GM19468 (cell line): ENCODE data around the gene FRMD5.

Experiments used
- ATAC-seq: cut with Tn5 transposase; IDR thresholded peaks from one replicate; pipeline ENCODE4 v1.9.1; 2021; ENCODE audit warnings: mild to moderate bottlenecking, moderate library complexity, moderate number of reproducible peaks; ENCODE audit not compliant: unreplicated experiment; ENCODE audit errors: extremely low read depth

Gene FRMD5

GRCh38 chr15:44173813-44174212, 21.3 kb downstream of the FRMD5 start:
- no peak for ATAC-seq

DNA sequence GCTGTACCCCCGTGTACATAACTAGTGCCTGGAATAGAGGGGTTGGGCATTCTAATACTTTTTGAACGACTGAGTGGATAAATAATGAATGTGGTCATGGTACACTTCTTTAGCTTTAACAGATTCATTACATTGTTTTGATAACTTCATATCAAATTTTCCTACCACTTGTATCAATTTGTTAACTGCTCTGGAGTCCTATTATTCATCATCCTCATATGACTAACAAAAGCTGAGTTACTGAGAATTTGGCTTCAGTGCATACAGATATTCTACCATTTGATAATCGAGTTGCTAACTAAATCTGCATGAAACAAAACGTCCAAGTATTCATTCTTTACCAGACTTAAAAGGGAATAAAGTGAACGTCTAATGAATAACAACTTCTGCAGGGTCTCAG, 31.7 kb downstream of the FRMD5 start:
- ATAC-seq, result no peak

DNA sequence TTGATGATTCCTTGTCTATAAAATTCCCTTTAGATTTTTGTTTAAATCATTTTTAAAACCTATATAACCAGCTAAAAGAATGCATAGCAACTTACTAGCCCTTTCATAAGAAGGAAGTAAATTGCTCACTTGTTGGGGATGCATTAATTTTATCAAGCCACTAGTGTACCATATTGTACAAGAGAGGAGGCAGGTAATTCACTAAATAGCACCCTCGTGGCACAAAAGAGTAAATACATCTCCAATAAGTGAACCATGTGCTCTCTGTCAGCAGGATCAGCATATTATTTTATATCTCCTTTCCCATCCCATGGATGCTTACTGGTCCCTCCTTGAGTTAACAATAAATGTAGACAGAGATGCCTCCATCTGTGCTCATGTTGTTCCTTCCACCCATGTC, 34.3 kb downstream of the FRMD5 start:
- no peak for ATAC-seq

GRCh38 chr15:44159492-44159891, 35.6 kb downstream of the FRMD5 start:
- no peak for ATAC-seq

DNA sequence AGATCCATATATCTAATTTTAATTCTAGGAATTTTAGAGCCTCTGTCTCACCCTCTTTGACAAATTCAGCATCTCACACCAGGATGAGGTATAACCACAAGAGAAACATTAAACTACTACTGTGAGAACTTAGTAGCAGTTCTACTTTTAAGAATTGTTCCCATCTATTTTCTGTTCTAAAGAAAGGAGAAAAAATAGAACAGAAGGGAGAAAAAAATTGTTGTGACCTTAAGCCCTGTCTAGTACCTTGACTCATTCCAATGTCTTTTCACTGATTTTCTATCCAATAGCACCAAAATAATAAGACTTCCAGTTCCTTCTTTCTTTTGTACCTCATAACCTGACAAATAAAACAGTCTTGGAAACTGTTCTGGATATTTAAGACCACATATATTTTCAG, 37.0 kb downstream of the FRMD5 start:
- ATAC-seq, result no peak

DNA sequence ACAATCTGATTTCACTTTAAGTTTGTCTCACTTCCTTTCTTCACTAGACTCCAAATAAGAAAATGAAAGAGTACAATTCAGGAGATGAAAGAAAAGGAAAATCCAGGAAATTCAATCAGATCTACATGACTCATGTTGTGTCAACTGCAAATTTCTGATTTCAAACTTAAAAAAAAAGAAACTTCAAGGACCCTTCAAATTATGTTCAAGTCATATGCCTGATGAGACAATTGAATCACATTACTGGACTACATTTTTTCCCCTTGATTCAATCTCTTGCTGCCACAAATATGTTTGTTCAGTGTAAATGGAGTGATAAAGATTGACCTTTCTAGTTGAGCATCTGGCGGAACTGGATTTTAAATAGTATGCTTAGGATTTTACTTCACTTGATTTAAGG, 37.4 kb downstream of the FRMD5 start:
- no peak for ATAC-seq

DNA sequence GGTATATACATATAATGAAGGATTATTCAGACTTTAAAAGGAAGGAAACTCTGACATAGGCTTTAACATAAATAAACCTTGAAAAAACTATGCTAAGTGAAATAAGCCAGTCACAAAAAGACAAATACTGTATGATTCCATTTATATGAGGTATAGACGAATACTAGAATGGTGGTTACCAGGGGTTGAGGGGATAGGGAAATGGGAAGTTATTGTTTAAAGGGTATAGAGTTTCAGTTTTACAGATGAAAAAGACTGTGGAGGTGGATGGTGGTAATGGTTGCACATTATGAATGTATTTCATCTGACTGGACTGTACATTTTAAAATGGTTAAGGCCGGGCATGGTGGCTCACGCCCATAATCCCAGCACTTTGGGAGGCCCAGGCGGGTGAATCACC, 41.7 kb downstream of the FRMD5 start:
- no peak for ATAC-seq

DNA sequence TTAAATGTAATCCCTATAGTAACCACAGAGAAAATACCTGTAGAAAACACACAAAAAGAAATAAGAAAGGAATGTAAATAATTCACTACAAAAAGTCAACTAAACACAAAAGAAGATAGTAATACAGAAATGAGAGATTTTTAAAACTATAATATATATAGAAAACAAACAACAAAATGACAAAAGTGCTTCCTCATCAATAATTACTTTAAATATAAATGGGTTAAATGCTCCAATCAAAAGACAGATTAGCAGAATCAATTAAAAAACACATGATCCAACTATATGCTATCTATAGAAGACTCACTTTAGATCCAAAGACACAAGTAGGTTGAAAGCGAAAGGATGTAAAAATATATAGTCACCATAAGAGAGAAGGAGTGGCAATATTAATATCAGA, 45.8 kb downstream of the FRMD5 start:
- no peak for ATAC-seq

DNA sequence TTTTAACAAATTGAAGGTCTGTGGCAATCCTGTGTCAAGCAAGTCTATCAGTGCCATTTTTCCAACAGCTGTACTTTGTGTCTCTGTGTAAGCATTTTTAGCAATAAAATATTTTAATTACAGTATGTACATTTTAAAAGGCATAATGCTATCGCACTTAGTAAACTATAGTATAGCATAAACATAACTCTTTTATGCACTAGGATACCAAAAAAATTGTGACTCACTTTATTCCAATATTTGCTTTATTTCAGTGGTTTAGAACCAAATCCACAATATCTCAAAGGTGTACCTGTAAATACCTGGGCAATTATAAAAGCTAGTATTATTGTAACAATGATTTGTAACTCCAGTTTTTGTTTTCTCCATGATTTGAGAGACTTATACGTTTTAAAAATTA, 46.5 kb downstream of the FRMD5 start:
- no peak for ATAC-seq

- ATAC-seq, result no peak
Measured at GRCh38 chr15:44147636-44148035, 47.4 kb downstream of the FRMD5 start.

DNA sequence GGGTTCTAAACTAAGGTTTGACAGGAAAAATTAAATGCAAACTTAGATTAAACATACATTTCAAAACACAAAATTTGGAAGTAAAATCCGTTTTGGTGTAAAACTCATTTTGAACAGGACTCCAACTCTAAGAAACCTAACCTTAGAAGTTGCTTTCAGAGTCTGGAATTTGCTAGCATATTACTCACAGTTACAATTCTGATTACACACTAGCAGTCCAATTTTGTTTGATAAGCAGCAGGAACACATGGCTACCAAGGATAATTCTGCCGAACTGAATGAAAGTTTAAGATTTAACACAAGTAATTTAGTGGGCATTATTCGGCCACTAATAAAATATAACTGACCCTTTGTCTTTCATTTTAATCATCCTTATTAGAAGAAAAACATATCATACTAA, 49.6 kb downstream of the FRMD5 start:
- no peak for ATAC-seq

DNA sequence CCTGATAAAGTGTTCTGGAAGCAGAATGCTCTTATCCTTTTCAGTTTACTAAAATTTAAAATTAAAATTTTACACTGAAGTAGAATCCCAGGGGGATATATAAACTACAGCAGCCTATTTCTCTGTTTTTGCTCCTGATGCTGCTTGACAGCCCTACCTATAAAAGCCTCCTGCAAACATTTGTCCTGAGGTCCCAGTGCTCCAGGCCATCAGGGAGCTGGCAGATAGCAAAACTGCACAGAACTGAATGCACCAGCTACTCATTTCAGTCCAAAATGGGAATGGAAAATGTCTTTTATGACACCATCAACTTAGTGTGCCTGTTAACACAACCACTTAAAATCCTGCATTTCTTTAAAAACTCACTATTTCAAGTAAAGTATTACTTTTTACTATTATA, 50.1 kb downstream of the FRMD5 start:
- ATAC-seq, result no peak

GRCh38 chr15:44144184-44144583, 50.9 kb downstream of the FRMD5 start:
- ATAC-seq, result no peak

- no peak for ATAC-seq
Measured at GRCh38 chr15:44137750-44138149, 57.3 kb downstream of the FRMD5 start.

DNA sequence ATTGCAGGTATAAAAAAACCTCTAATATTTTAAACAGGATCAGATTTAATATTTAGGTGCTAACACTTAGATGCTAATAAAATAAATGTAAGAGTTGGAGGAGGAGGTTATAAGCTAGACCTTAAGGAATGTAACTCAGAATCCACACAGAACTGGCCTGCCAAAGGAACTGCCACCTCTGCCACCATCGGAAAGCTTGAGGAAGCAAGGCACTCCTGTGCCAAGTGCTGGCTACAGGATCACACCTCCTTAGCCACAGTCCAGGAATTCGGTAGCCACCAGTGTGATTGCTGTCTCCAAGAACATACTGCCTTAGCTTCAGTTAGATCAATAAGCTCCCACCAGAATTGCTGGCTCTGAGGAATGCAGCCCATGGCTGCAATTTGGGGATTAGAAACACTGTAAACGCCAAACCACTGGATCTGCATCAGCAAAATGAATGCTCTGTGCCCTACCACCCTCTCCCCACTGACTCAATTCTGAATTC, 58.0 kb downstream of the FRMD5 start:
- ATAC-seq, result no peak

GRCh38 chr15:44132057-44132456, 63.0 kb downstream of the FRMD5 start:
- no peak for ATAC-seq

GRCh38 chr15:44130778-44131177, 64.3 kb downstream of the FRMD5 start:
- ATAC-seq, result no peak

GRCh38 chr15:44129911-44130310, 65.2 kb downstream of the FRMD5 start:
- no peak for ATAC-seq

DNA sequence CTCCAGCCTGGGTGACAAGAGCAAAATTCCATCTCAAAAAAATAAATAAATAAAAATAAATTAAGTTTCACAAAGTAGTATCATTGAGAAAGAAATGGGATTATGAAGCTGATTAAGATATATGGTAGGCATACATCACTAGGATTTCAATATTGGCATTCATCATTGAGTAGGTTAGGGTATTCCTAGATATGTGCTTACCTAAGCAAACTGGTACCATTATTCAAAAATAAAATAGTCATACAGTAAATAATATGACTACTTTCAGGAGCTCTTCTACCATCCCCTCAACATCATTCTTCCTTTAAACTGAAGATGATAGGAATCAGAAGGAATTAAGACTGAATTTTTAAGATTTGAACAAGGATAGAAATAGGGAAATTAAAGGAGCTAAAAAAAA, 66.6 kb downstream of the FRMD5 start:
- ATAC-seq, result no peak

GRCh38 chr15:44125879-44126278, 69.2 kb downstream of the FRMD5 start:
- ATAC-seq, result no peak

GRCh38 chr15:44102675-44103254, 92.3 kb downstream of the FRMD5 start:
- no peak for ATAC-seq

DNA sequence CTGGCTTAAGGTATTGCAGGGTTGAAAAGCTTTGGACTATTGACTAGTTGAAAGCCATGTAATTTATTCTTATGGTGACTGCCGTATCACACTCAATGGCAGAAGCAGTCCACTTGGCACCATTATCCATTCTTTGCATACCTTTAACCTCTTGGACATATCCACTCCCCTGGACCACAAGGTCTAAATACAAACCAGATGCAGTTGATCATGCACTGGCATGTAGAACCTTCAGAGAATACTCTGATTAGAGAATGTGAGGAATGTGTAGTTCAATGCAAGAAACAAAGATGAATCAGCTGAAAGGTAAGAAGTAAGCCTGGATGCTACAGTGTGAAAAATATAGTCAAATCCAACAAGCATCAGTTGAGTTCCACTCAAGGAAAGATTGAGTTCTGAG, 93.1 kb downstream of the FRMD5 start:
- no peak for ATAC-seq

DNA sequence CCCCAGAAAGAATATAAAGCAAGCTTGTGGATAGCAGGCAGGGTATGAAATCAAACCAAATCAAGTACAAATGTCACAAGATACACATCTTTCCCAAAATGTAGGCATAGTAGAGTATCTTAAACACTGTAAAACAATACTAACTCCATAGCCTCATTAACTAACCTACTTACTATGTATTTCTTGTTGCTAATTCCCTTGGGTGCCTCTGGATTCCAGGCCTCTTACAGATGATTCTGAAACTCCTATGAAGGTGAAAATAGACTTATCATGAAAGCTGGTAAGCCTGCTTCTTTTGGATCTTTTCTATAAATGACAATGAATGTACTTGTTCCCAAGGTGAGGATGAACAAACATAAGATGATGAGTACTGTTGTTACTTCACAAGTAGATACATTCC, 93.8 kb downstream of the FRMD5 start:
- no peak for ATAC-seq
